HPDE6-E6E7 (cell line): ENCODE results near the gene RBL2.
"Not testable (repeated sequence)": the region's sequence is repeated elsewhere in the genome, so short reads cannot be mapped to it uniquely, and the experiment has no call there.

Experiments used
- DNase-seq: peaks from one replicate; pipeline ENCODE4 v3.0.0; 2011; ENCODE audit warnings: missing footprints; ENCODE audit errors: extremely low spot score

The RBL2 gene

GRCh38 chr16:53434377-53435065 is at the start of gene RBL2:
Gene RBL2, plus strand, starts transcription at chr16:53434471. Its CDS starts 86 bp downstream, at chr16:53434557.
- DNase-seq = peak; percentile 85

DNA sequence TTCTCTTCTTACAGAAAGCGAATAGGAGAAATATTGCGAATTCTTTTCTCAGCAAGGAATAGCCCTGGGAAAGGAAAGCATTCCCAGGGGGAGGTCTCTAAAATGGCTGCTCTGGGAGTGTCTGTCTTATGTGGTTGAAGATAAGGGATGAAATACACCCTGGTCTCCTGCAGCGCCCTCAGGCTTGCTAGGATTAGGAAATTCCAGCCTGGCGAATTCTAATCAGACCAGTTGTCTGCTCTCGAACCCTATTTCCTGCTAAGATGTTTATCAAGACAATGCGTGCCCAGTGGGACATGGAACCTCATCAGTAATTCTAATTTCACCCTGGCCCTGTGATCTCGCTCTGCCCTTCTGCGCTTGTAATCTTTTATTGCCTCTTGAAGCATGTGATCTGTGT is 49.7 kb upstream of the RBL2 start:
- not testable (repeated sequence) for DNase-seq

- DNase-seq = no peak
These were observed 29.3 kb upstream of the RBL2 start for GRCh38 chr16:53404959-53405358.

DNA sequence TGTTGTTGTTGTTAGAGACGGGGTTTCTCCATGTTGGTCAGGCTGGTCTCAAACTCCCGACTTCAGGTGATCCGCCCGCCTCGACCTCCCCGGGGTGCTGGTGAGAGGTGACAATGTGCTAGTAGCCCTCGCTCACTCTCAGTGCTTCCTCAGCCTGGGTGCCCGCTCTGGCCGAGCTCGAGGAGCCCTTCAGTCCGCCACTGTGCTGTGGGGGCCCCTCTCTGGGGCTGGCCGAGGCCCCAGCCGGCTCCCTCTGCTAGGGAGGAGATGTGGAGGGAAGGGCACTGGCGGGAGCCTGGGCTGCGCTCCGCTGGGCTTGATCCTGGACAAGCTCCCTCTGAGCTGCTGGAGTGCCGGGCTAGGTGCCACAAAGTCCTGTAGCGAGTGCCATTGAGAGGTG is 21.7 kb upstream of the RBL2 start:
- no peak for DNase-seq

DNA sequence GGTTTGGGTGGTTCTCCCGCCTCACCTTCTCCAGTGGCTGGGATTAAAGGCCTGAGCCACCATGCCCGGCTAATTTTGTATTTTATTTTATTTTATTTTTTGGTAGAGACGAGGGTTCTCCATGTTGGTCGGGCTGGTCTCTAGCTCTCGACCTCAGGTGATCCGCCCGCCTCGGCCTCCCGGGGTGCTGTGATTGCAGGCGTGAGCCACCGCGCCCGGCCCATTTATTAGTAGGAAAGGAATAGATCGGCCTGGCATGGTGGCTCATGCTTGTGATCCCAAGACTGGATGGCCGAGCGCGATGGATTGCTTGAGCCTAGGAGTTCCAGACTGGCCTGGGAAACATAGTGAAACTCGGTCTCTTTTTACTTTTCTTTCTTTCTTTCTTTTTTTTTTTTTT is 20.4 kb upstream of the RBL2 start:
- DNase-seq = no peak

GRCh38 chr16:53414381-53414780 is 19.9 kb upstream of the RBL2 start:
- no peak for DNase-seq

DNA sequence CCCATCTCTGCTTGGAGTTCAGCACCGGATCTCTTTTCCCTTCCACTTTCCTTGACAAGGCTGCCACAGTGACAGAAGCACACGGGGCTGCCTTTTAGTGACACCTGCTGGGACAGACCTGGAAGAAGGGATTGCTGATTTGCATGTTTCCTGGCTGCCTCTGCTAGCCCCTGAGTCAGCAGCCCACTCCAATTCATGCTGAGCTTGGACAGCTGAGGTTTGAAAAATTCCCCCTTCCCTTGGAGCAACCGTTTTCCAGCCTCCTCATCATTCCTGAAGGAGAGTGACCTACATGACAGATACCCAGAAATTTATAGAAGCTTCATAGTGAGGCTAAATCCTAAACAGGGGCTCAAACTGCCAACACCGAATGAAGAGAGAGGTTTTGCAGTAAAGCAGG is 18.8 kb upstream of the RBL2 start:
- no peak for DNase-seq

DNA sequence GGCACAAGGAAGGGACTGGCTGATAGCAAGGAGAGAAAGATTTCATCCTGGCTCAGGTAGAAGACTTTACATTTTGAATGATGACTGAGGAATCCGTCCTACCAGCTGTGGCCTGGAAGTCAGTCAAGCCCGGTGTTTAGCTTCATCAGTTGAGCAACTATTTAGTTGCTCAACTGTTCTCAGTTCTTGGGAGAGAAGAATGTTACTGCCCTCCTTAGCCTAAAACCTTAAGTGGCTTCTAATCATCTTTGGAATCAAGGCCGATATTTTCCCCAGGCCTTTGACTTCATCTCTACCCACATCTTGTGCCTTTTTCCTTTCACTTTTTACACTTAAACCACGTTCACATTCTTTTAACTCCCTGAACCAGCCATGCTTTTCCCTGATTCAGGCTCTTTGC is 17.3 kb upstream of the RBL2 start:
- no peak for DNase-seq

- DNase-seq = no peak
These were observed 16.3 kb upstream of the RBL2 start for GRCh38 chr16:53417976-53418375.

DNA sequence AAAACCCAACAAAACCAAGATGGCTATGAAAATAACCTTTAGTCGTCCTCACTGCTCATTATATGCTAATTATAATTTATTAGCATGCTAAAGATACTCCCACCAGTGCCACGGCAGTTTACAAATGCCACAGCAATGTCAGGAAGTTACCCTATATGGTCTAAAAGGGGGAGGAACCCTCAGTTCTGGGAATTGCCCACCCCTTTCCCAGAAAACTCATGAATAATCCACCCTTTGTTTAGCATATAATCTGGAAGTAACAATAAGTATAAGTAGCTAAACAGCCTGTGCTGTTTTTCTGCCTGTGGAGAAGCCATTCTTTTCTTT is 14.9 kb upstream of the RBL2 start:
- DNase-seq = not testable (repeated sequence)

- DNase-seq = no peak
These were observed 13.0 kb upstream of the RBL2 start for GRCh38 chr16:53421248-53421647.

GRCh38 chr16:53423968-53424367 is 10.3 kb upstream of the RBL2 start:
- DNase-seq = not testable (repeated sequence)

DNA sequence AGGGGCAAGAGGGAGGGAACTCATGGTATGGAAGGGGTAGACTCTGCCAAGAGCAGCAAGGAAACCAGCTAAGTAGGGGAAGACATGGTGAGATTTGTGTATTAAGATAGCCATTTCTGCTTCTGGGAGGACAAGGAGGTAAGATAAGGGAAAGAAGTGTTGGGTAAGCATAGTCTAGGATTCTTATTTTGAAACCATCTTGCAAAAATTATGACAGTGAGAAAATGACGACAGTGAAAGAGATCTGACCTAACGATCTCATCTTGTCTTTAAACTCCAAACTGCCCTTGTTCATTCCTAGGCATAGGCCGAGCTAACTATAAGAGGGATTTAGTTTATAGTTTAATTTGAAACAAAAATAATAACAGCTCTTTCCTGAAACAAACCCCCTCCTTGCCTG is 5.6 kb upstream of the RBL2 start:
- DNase-seq = no peak

DNA sequence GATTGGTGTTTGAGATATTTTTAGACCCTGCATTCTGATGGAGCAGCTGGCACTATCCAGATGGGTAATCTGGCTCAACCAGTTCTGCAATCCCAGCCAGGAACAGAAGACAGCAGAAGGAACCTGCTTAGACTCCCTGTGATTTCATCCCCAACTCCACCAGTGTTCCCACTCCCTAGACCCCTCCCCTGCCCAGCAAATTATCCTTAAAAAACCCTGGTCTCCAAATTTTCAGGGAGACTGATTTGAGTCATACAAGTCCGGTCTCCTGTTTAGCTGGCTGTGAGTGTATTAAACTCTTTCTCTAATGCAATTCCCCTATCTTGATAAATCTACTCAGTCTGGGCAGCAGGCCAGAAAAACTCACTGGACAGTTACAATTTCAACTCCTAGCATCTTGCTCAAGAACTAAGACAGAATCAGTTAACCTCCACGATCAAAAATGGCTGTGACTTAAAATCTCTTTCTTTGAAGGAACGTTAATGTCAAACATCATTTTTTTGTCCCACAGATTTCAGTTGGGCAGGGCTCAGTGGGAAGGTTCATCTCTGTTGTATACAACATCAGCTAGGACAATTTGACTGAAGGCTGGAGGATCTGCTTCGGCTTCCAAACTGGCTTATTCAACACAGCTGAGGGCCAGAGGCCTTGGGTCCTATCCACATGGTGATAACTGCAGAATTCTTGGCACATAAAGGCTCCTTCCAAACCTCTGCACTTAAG is 4.9 kb upstream of the RBL2 start:
- DNase-seq = no peak

- no peak for DNase-seq
These were observed 3.9 kb upstream of the RBL2 start for GRCh38 chr16:53430363-53430762.

DNA sequence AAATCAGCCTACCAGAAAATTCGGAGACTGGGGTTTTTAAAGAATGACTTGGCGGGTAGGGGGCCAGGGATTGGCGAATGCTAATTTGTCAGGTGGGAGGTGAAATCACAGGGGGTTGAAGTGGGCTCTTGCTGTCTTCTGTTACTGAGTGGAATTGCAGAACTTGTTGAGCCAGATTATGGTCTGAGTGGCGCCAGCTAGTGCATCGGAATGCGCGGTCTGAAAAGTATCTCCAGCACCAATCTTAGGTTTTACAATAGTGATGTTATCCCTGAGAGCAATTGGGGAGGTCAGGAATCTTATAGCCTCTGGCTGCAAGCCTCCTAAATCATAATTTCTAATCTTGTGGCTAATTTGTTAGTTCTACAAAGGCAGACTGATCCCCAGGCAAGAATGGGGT is 762 bp upstream of the RBL2 start:
- DNase-seq = no peak

- no peak for DNase-seq
These were observed 318 bp upstream of the RBL2 start for GRCh38 chr16:53433930-53434376.

DNA sequence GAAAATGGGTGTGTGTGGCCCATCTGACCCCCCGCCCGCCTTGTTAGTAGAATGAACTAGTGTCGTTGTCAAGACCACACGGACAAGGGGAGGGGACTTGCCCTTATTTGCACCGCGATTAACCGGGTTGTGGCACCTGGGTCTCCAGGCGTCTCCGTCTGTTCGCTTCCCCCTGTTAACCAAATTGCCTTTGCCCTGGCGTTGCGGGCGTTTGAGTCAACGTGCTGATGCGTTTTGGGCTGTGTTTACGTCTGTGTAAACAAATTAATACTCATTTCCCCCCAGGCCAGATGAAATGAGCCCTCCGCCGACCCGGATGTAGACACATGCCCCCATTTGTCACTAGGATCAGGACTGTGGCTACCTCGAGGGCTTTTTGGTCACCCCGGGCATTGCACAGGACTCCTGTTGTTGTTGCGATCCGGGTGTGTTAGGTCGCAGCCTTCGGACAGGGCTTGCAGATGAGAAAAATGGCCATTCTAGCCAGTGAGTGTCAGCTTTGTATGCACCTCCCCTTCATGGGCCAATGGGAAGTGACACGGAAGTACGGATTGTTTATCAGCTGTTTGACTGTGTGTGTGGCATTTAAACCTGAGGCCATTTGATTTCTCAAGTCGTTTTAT is 906 bp downstream of the RBL2 start:
- DNase-seq = peak; percentile 75

DNA sequence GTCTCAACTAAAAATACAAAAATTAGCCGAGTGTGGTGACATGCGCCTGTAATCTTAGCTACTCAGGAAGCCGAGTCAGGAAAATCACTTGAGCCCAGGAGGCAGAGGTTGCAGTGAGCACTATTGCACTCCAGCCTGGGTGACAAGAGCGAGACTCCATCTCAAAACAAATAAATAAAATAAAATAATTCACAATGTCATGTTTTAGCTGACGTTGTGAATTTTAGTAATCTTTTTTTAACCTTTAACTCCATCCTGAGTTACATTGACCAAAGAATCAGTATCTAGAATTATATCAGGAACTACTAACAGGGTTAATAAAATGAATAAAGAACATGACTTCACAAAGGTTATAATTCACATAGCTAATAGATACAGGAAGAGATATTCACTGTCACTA is 5.9 kb downstream of the RBL2 start:
- DNase-seq = no peak

- DNase-seq = no peak
These were observed 11.3 kb downstream of the RBL2 start for GRCh38 chr16:53445534-53445933.

DNA sequence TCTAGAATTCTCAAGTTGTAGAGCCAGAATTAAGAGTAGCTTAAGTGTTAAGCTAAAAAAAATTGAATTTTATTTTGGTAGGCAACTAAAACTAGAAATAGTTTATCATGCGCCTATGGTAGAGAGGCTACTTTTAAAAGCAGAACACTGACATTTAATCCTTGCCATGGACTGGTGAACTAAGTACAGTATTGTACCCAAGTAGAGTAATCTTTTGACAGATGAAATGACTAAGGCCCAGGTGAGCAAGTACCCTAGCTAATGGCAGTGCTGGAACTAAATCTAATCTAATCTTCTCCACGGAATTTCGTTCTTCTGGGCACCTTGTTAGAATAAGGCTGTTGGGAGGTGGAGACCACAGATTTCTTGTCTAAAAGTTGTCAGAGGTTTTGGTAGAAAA is 11.8 kb downstream of the RBL2 start:
- no peak for DNase-seq

DNA sequence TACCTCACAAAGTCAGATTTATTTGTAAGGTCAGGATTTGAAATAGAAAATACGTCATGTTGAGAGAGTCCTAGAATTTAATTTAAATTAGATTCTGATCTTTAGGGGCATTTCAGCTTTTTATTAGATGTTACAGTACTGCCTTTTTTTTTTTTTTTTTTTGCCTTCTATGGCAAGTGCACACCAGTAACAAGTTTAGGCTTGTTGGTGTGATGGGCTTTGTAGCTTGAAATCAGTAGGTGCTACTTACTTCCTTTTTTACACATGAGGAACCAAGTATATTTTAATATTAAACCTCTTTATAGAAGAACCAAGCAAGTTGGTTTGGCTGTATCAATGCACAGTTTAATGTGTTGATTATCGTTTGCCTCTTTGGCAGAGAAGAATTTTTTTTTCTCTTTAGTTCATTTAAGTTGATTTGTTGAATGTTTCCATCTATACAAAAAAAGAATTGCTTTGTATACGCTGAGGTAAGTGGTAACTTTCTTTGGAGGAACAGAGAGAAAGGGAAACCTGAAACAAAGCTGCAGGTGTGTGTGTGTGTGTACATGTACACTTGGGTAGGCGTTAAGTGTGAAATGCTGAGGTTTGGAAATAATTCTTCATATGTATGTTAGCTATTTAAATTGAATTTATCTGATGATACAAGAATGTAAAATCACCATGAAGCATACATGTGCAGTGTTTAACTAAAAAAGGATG is 15.7 kb downstream of the RBL2 start:
- DNase-seq = no peak

GRCh38 chr16:53453928-53454327 is 19.7 kb downstream of the RBL2 start:
- no peak for DNase-seq
